Mesendoderm (in vitro differentiated cells): Measurements from ENCODE around the gene UNKL.

Experiments used
- DNase-seq: peaks from one replicate; pipeline ENCODE4 v3.0.0; 2013
- H2AK5ac ChIP-seq: 2 replicates; pipeline ENCODE4 v1.6.1; 2013; ENCODE audit warnings: low read length, inconsistent platforms
- H2BK120ac ChIP-seq: 2 replicates; pipeline ENCODE4 v1.6.1; 2013; ENCODE audit warnings: low read depth, mild to moderate bottlenecking, low read length, moderate library complexity, mixed read lengths
- H2BK15ac ChIP-seq: replicated peaks from 2 replicates; pipeline ENCODE4 v1.6.1; 2013; ENCODE audit warnings: low read depth, mild to moderate bottlenecking, moderate library complexity
- H2BK5ac ChIP-seq: 2 replicates; pipeline ENCODE4 v1.6.1; 2013; ENCODE audit warnings: low read length, inconsistent platforms
- H3K18ac ChIP-seq: 2 replicates; pipeline ENCODE4 v1.6.1; 2013; ENCODE audit warnings: mild to moderate bottlenecking, low read length, mixed read lengths
- H3K23ac ChIP-seq: one replicate; pipeline ENCODE4 v1.6.1; 2013; ENCODE audit warnings: low read length
- H3K27ac ChIP-seq: 2 replicates; pipeline ENCODE4 v1.5.1; 2013; ENCODE audit warnings: low read depth, mild to moderate bottlenecking, inconsistent platforms, low read length, moderate library complexity
- H3K27me3 ChIP-seq: 2 replicates; pipeline ENCODE4 v1.6.1; 2013; ENCODE audit warnings: low read length, control low read depth, mild to moderate bottlenecking, inconsistent platforms; ENCODE audit not compliant: insufficient read depth, poor library complexity
- H3K36me3 ChIP-seq: 2 replicates; pipeline ENCODE4 v1.6.1; 2013; ENCODE audit warnings: low read length, inconsistent platforms; ENCODE audit not compliant: control insufficient read depth, insufficient read depth
- H3K4ac ChIP-seq: one replicate; pipeline ENCODE4 v1.6.1; 2013; ENCODE audit warnings: low read depth, mild to moderate bottlenecking, low read length, moderate library complexity
- H3K4me1 ChIP-seq: 2 replicates; pipeline ENCODE4 v1.6.1; 2013; ENCODE audit warnings: low read depth, low read length, inconsistent platforms; ENCODE audit not compliant: control insufficient read depth
- H3K4me2 ChIP-seq: 2 replicates; pipeline ENCODE4 v1.6.1; 2013; ENCODE audit warnings: low read length
- H3K4me3 ChIP-seq: 2 replicates; pipeline ENCODE4 v1.5.1; 2013; ENCODE audit warnings: mild to moderate bottlenecking, low read length
- H3K56ac ChIP-seq: one replicate; pipeline ENCODE4 v1.6.1; 2013; ENCODE audit warnings: low read length
- H3K79me1 ChIP-seq: 2 replicates; pipeline ENCODE4 v1.6.1; 2013; ENCODE audit warnings: low read length, inconsistent platforms
- H3K79me2 ChIP-seq: 2 replicates; pipeline ENCODE4 v1.6.1; 2013; ENCODE audit warnings: mild to moderate bottlenecking, low read length; ENCODE audit not compliant: control insufficient read depth, insufficient read depth
- H3K9ac ChIP-seq: 2 replicates; pipeline ENCODE4 v1.6.1; 2013; ENCODE audit warnings: low read length, inconsistent platforms
- H4K5ac ChIP-seq: one replicate; pipeline ENCODE4 v1.6.1; 2013; ENCODE audit warnings: low read length
- H4K8ac ChIP-seq: one replicate; pipeline ENCODE4 v1.6.1; 2013; ENCODE audit warnings: low read depth, mild to moderate bottlenecking, control low read depth, low read length, moderate library complexity
- WGBS: extraction: QIAGEN DNeasy Blood & Tissue Kit; methylation state at CpG from one replicate; pipeline ENCODE4 v1.1.7; 2013; ENCODE audit warnings: low lambda C conversion rate, missing lambda C conversion rate; ENCODE audit not compliant: insufficient coverage; ENCODE audit errors: extremely low coverage; 5-methylcytosine and 5-hydroxymethylcytosine counted together

The UNKL gene

GRCh38 chr16:1324286-1324826 is 90.1 kb downstream of the UNKL start:
- no peak overlapping the region for H3K4me3 ChIP-seq
- no peak overlapping the region for H3K27ac ChIP-seq
- no peak for DNase-seq
- H3K18ac ChIP-seq = no peak overlapping the region
- peaks cover 1% of the 10 kb centered on the region for H3K79me1 ChIP-seq
- no peak overlapping the region for H3K56ac ChIP-seq
- H3K36me3 ChIP-seq = peaks cover 11% of the 10 kb centered on the region
- no peak overlapping the region for H3K4ac ChIP-seq
- no peaks in the 10 kb centered on the region for H3K79me2 ChIP-seq
- no peaks in the 10 kb centered on the region for H3K4me1 ChIP-seq
- H4K8ac ChIP-seq = no peak overlapping the region
- no CpG with 5 or more reads among the region's 22 CpGs for WGBS
- no peak overlapping the region for H4K5ac ChIP-seq
- H2AK5ac ChIP-seq = no peak overlapping the region
- no peak overlapping the region for H2BK5ac ChIP-seq
- no peaks in the 10 kb centered on the region for H3K27me3 ChIP-seq
- H2BK15ac ChIP-seq = no peak overlapping the region
- no peak overlapping the region for H3K9ac ChIP-seq
- H2BK120ac ChIP-seq = no peak overlapping the region
- no peak overlapping the region for H3K23ac ChIP-seq
- no peak overlapping the region for H3K4me2 ChIP-seq

GRCh38 chr16:1323296-1324239 is 90.9 kb downstream of the UNKL start:
- Histone ChIP-seq H3K79me2 (peaks cover 3% of the 10 kb centered on the region), H3K4ac (no peak overlapping the region), H3K27me3 (no peaks in the 10 kb centered on the region), H3K9ac (no peak overlapping the region), H3K79me1 (peaks cover 4% of the 10 kb centered on the region), H3K27ac (no peak overlapping the region), H3K4me3 (no peak overlapping the region), H3K4me1 (no peaks in the 10 kb centered on the region), H4K5ac (no peak overlapping the region), H2AK5ac (no peak overlapping the region), H2BK5ac (no peak overlapping the region), H3K4me2 (no peak overlapping the region), H3K36me3 (peaks cover 14% of the 10 kb centered on the region), H3K18ac (no peak overlapping the region), H3K56ac (no peak overlapping the region), H2BK15ac (no peak overlapping the region), H4K8ac (no peak overlapping the region), H2BK120ac (no peak overlapping the region), H3K23ac (no peak overlapping the region)
- DNase-seq = no peak
- WGBS = no CpG with 5 or more reads among the region's 35 CpGs

DNA sequence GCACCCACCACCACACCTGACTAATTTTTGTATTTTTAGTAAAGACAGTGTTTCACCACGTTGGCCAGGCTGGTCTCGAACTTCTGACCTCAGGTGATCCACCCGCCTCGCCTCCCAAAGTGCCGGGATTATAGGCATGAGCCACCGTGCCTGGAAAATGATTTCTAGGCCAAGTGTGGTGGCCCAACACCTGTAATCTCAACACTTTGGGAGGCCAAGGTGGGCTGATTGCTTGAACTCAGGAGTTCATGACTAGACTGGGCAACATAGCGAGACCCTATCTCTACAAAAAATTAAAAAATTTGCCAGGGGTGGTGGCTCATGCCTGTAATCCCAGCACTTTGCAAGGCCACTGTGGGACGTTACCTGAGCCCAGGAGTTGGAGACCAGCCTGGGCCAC is 92.1 kb downstream of the UNKL start:
- Histone ChIP-seq H4K8ac (no peak overlapping the region), H3K18ac (no peak overlapping the region), H3K36me3 (peaks cover 23% of the 10 kb centered on the region), H4K5ac (no peak overlapping the region), H3K4me2 (no peak overlapping the region), H3K56ac (no peak overlapping the region), H3K23ac (no peak overlapping the region), H2BK120ac (no peak overlapping the region), H3K27me3 (no peaks in the 10 kb centered on the region), H3K79me1 (peaks cover 12% of the 10 kb centered on the region), H3K79me2 (peaks cover 3% of the 10 kb centered on the region), H2AK5ac (no peak overlapping the region), H3K4me3 (no peak overlapping the region), H2BK5ac (no peak overlapping the region), H3K4ac (no peak overlapping the region), H3K9ac (no peak overlapping the region), H3K4me1 (no peaks in the 10 kb centered on the region), H3K27ac (no peak overlapping the region), H2BK15ac (no peak overlapping the region)
- no CpG with 5 or more reads among the region's 8 CpGs for WGBS
- no peak for DNase-seq

GRCh38 chr16:1320658-1321240 is 93.8 kb downstream of the UNKL start:
- no peak overlapping the region for H3K4me3 ChIP-seq
- H4K8ac ChIP-seq = no peak overlapping the region
- peaks cover 10% of the 10 kb centered on the region for H3K79me2 ChIP-seq
- no peak overlapping the region for H4K5ac ChIP-seq
- no CpG with 5 or more reads among the region's 22 CpGs for WGBS
- no peak overlapping the region for H2BK15ac ChIP-seq
- H3K23ac ChIP-seq = no peak overlapping the region
- no peak overlapping the region for H2AK5ac ChIP-seq
- H3K9ac ChIP-seq = no peak overlapping the region
- H3K4ac ChIP-seq = no peak overlapping the region
- H3K27me3 ChIP-seq = no peaks in the 10 kb centered on the region
- no peak overlapping the region for H3K27ac ChIP-seq
- peaks cover 31% of the 10 kb centered on the region for H3K36me3 ChIP-seq
- DNase-seq = no peak
- no peak overlapping the region for H2BK120ac ChIP-seq
- no peak overlapping the region for H2BK5ac ChIP-seq
- no peak overlapping the region for H3K4me2 ChIP-seq
- H3K56ac ChIP-seq = no peak overlapping the region
- H3K4me1 ChIP-seq = no peaks in the 10 kb centered on the region
- H3K18ac ChIP-seq = no peak overlapping the region
- peaks cover 21% of the 10 kb centered on the region for H3K79me1 ChIP-seq

- Histone ChIP-seq H2BK15ac (no peak overlapping the region), H3K56ac (no peak overlapping the region), H4K8ac (no peak overlapping the region), H3K23ac (no peak overlapping the region), H2BK120ac (no peak overlapping the region), H2BK5ac (no peak overlapping the region), H2AK5ac (no peak overlapping the region), H3K27ac (no peak overlapping the region), H3K4me2 (no peak overlapping the region), H4K5ac (no peak overlapping the region), H3K79me1 (peaks cover 22% of the 10 kb centered on the region), H3K18ac (no peak overlapping the region), H3K4ac (no peak overlapping the region), H3K79me2 (peaks cover 13% of the 10 kb centered on the region), H3K27me3 (no peaks in the 10 kb centered on the region), H3K4me3 (no peak overlapping the region), H3K9ac (no peak overlapping the region), H3K36me3 (peaks cover 35% of the 10 kb centered on the region), H3K4me1 (no peaks in the 10 kb centered on the region)
- no CpG with 5 or more reads among the region's 12 CpGs for WGBS
- DNase-seq = no peak
Measured at GRCh38 chr16:1320097-1320496, 94.4 kb downstream of the UNKL start.
